ENCODE measurements around the gene MOB3C.
A peak's percentile ranks its signal among the peaks of the same experiment; 100 is the strongest.
"Not testable (repeated sequence)": the region's sequence is repeated elsewhere in the genome, so short reads cannot be mapped to it uniquely, and the experiment has no call there.

The MOB3C gene

GRCh38 chr1:46616277-46617107 lies at the start of gene MOB3C:
MOB3C (minus strand) TSS chr1:46616811; CDS start chr1:46613321, 3,490 bp downstream.
- peak; percentile 75 for DNase-seq (ENCODE audit: low spot score)

- DNase-seq (ENCODE audit: low spot score): no peak
Measured at GRCh38 chr1:46665983-46666382, 49.4 kb upstream of the MOB3C start.

DNA sequence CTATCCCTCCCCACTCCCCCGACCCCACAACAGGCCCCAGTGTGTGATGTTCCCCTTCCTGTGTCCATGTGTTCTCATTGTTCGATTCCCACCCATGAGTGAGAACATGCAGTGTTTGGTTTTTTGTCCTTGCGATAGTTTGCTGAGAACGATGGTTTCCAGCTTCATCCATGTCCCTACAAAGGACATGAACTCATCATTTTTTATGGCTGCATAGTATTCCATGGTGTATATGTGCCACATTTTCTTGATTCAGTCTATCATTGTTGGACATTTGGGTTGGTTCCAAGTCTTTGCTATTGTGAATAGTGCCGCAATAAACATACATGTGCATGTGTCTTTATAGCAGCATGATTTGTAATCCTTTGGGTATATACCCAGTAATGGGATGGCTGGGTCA lies 46.3 kb upstream of the MOB3C start:
- not testable (repeated sequence) for DNase-seq (ENCODE audit: low spot score)

DNA sequence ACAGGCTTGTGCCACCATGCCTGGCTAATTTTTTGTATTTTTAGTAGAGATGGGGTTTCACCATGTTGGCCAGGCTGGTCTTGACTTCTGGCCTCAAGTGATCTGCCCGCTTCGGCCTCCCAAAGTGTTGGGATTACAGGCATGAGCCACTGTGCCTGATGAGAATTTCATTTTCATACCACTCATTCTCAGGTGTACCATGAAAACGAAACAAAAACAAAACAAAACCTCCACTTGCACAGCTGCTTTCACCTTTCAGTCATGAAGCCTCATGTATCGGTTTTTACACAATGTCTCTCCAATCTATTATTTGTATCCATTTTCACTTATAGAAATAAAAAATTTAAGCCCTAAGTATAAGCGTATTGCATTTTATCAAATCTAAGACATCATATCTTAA lies 43.5 kb upstream of the MOB3C start:
- not testable (repeated sequence) for DNase-seq (ENCODE audit: low spot score)

DNA sequence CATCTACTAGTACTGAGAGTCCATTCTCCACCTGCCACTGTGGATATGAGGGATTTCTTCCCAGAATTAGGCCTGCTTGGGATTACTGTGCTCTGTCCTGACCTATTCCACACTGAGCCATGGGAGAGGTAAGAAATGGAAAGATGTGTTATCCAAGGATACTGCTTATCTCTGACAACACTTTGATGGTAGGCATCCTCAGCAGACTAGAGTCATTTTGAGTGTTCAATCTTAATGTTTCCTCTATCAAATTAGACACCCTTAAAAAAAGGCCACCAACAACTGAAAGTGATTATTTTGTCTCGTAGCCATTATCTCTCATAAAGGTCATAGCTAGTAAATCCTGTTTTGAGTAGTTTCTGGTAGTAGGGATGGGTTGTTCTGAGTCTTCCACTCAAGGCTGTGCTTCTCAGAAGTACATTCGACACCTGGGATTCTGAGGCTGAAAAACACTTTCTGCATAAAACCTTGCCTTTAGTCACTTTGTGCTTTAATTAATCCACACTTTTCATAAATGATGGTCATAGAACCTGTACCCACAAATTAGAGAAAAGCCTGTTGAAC lies 42.8 kb upstream of the MOB3C start:
- DNase-seq (ENCODE audit: low spot score): no peak

GRCh38 chr1:46657775-46658174 lies 41.2 kb upstream of the MOB3C start:
- DNase-seq (ENCODE audit: low spot score): no peak

DNA sequence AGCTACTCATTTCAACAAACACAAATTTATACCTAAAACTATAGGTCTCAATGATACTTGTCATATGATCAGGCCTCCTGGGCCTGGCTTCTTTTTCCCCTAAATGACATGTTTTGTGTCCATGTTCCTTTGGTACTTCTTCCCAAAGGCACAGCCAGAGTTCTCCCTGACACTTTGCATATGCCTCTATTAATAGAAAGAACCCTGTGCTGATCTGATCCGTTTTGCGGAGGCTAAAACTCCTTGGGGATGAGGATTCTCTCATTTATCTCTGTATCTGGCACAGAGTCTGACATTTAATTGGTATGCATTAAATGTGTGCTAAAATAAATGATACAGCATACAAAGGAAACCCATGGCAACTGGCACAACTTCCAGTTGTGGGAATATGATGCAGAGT lies 40.0 kb upstream of the MOB3C start:
- DNase-seq (ENCODE audit: low spot score): peak; percentile 34

- no peak for DNase-seq (ENCODE audit: low spot score)
Measured at GRCh38 chr1:46655848-46656247, 39.2 kb upstream of the MOB3C start.

DNA sequence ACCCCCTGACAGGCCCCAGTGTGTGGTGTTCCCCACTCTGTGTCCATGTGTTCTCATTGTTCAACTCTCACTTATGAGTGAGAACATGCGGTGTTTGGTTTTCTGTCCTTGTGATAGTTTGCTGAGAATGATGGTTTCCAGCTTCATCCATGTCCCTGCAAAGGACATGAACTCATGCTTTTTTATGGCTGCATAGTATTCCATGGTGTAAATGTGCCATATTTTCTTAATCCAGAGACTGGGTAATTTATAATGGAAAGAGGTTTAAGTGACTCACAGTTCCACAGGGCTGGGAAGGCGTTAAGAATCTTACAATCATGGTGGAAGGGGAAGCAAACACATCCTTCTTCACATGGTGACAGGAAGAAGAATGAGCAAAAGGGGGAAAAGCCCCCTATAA lies 38.1 kb upstream of the MOB3C start:
- not testable (repeated sequence) for DNase-seq (ENCODE audit: low spot score)

DNA sequence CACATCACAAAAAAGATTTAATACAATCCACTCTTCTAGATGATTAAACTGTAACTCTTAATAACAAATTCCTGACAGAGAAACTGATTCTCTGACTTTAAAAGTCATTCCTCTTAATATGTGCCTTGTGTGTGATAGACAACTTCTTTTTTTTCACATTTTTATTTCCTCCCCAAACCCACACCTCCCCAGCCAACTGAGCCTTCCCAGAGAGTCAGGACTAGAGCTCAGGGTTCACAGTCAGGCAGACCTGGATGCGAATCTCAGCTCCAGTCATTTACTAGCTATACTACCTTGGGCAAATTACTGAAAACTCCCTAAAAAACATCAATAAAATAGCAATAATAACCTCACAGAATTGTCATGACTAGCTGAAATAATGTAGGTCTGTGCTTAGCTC lies 37.4 kb upstream of the MOB3C start:
- no peak for DNase-seq (ENCODE audit: low spot score)

GRCh38 chr1:46653405-46653958 lies 36.9 kb upstream of the MOB3C start:
- DNase-seq (ENCODE audit: low spot score): peak; percentile 21

GRCh38 chr1:46652321-46653100 lies 35.9 kb upstream of the MOB3C start:
- no peak for DNase-seq (ENCODE audit: low spot score)

DNA sequence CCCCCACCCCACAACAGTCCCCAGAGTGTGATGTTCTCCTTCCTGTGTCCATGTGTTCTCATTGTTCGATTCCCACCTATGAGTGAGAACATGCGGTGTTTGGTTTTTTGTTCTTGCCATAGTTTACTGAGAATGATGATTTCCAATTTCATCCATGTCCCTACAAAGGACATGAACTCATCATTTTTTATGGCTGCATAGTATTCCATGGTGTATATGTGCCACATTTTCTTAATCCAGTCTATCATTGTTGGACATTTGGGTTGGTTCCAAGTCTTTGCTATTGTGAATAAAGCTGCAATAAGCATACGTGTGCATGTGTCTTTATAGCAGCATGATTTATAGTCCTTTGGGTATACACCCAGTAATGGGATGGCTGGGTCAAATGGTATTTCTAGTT lies 34.5 kb upstream of the MOB3C start:
- not testable (repeated sequence) for DNase-seq (ENCODE audit: low spot score)

- no peak for DNase-seq (ENCODE audit: low spot score)
Measured at GRCh38 chr1:46650491-46650890, 33.9 kb upstream of the MOB3C start.

- DNase-seq (ENCODE audit: low spot score): no peak
Measured at GRCh38 chr1:46649764-46650163, 33.2 kb upstream of the MOB3C start.

DNA sequence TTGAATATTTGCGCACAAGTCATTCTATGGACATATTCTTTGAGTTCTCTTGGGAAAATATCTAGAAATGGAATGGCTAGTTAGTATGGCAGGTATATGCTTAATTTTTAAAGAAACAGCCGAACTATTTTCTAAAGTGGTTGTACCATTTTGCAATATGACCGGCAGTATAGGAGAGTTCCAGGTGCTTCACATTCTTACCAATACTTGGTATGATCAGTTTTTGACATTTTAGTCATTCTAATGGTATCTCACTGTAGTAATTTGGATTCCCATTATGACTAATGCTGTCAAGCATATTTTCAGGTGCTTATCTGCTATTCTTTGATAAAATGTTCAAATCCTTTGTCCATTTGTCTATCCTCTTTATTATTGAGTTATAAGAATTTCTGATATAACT lies 31.0 kb upstream of the MOB3C start:
- no peak for DNase-seq (ENCODE audit: low spot score)

DNA sequence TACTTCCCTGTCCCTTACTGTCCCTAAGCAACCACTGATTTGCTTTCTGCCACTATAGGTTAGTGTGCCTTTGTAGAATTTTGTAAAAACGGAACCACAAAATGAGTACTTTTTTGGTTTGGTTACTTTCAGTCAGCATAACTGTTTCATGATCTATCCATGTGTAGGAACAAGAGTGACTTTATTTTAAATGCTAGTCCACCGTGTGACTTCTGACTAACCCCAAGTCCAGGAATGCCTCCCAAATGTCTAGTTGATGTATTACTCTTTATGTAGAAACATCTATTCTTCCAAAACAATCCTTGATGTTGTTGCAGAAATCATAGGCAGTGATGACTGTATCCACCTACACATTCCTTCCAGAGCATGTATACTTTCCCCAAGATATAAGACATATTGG lies 30.2 kb upstream of the MOB3C start:
- no peak for DNase-seq (ENCODE audit: low spot score)

DNA sequence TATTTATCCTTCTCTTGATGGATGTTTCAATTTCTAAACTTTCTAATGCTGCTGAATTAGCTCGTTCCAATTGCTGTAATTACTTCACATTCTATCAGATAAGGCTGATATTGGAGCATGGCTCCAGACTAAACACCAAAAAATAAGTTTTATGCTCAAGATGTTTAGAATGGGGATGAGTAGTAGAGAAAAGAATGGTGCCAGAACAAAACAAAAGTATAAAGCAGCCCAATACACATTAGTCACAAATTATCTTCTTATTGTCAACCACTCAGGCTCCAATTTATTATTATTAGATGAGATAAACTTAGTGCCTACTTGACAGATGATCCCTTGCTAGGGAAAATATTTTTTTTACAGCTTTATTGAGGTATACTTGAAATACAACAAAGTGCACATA lies 29.7 kb upstream of the MOB3C start:
- no peak for DNase-seq (ENCODE audit: low spot score)

- no peak for DNase-seq (ENCODE audit: low spot score)
Measured at GRCh38 chr1:46645815-46646214, 29.2 kb upstream of the MOB3C start.

DNA sequence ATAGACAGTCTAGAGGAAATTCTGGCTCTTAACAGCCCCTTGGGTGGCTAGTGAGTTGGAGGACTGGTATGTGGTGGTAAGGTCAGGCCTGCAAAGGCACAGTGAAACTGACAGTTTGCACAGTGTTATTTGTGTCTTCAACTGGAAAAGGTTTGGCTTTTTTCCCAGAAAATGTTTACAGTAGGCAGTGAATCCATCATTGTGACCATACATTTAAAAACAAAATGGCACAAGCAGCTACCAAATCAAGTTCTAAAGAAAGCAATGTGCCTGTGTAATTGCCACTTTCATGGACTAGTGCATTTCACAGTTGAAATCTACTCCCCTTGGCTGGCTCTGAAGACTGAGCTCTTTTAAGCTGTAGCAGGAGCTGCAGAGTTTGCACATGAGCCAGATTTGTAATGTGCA lies 26.8 kb upstream of the MOB3C start:
- no peak for DNase-seq (ENCODE audit: low spot score)

DNA sequence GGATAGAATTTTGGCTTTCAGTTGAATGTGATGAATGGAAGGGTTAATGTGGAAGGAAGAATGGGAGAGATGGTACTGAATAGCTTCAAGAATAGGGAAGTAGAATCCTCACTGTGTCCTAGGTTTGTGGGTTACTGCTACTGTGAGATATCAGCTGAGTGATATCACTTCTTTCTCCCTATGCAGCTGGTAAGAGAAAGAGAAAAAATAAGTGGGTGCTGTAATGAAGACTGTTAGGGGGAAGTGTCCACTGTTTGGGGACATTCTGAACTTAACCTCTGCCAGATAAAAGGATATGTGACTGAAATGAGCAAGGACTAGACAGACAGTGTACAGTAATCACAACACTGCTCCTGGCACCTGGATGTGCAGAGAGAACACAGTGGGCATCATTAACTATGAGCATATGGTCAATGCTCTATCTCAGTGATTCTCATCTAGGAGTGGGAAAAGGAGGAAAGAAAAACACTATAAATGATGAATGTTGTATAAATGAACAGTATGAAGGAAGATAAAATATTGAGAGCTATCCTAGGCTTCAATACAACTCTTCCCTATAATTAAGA lies 25.6 kb upstream of the MOB3C start:
- no peak for DNase-seq (ENCODE audit: low spot score)

DNA sequence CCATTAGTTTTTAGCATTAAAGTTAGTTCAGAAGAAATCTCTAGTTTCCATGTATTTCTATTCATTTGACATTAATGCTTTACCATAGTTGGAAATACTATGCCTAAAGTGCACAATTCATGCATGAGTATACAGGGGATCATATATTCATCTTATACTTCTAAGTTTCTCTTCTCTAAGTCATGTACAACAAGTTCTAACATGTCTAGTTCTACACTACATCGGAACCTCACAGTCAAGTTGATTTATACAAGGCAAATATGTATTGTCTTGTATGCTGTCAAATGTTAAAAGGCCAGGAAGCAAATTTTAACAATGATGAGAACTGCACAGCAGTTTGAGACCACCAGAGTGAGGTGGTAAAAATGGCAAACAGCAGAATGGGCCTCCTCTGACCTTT lies 22.9 kb upstream of the MOB3C start:
- DNase-seq (ENCODE audit: low spot score): no peak
